SKM-1 (cell line): ENCODE data around the gene RND3.

ENCODE experiments used
- DNase-seq: peaks from one replicate; lab custom pipeline; 2025; ENCODE audit not compliant: unreplicated experiment; lab: John Stamatoyannopoulos, UW

Gene RND3

GRCh38 chr2:150487537-150488429 lies at the start of gene RND3:
RND3 (minus strand) TSS chr2:150487667; CDS start chr2:150487417, 250 bp downstream.
- DNase-seq, result peak; percentile 47

GRCh38 chr2:150535176-150535575 lies 47.7 kb upstream of the RND3 start:
- no peak for DNase-seq

GRCh38 chr2:150532879-150533278 lies 45.4 kb upstream of the RND3 start:
- DNase-seq, result no peak

- no peak for DNase-seq
Measured at GRCh38 chr2:150532020-150532419, 44.6 kb upstream of the RND3 start.

GRCh38 chr2:150531591-150531990 lies 44.1 kb upstream of the RND3 start:
- no peak for DNase-seq

GRCh38 chr2:150530168-150530567 lies 42.7 kb upstream of the RND3 start:
- DNase-seq, result no peak

- no peak for DNase-seq
Measured at GRCh38 chr2:150528861-150529801, 41.7 kb upstream of the RND3 start.

GRCh38 chr2:150526827-150527226 lies 39.4 kb upstream of the RND3 start:
- no peak for DNase-seq

GRCh38 chr2:150526006-150526405 lies 38.5 kb upstream of the RND3 start:
- DNase-seq, result no peak

- no peak for DNase-seq
Measured at GRCh38 chr2:150522269-150522668, 34.8 kb upstream of the RND3 start.

- DNase-seq, result no peak
Measured at GRCh38 chr2:150520887-150521664, 33.6 kb upstream of the RND3 start.

GRCh38 chr2:150520033-150520432 lies 32.6 kb upstream of the RND3 start:
- no peak for DNase-seq

GRCh38 chr2:150517951-150518680 lies 30.6 kb upstream of the RND3 start:
- DNase-seq, result no peak

- no peak for DNase-seq
Measured at GRCh38 chr2:150513647-150514046, 26.2 kb upstream of the RND3 start.

GRCh38 chr2:150508497-150509137 lies 21.1 kb upstream of the RND3 start:
- DNase-seq, result no peak

- DNase-seq, result no peak
Measured at GRCh38 chr2:150507071-150507470, 19.6 kb upstream of the RND3 start.

GRCh38 chr2:150505178-150505577 lies 17.7 kb upstream of the RND3 start:
- DNase-seq, result no peak

- no peak for DNase-seq
Measured at GRCh38 chr2:150495993-150496627, 8.6 kb upstream of the RND3 start.

- DNase-seq, result no peak
Measured at GRCh38 chr2:150495001-150495400, 7.5 kb upstream of the RND3 start.
